Transverse colon (tissue), 4 donors: ENCODE data around the gene TMEM129. TPM values are rescaled to one million over a fixed set of nuclear protein-coding genes. Genes with fewer than 3 reads are reported as not detected.

Experiments
- DNase-seq: peaks from one replicate; pipeline ENCODE4 v3.0.0-alpha.2; 2019
- H3K27ac ChIP-seq, 4 donors: fragments of 200-600 bp; sonication (generic); 2 replicates each; pipeline ENCODE4 v1.5.1; 2016 to 2018; ENCODE audit warnings: inconsistent platforms in 4 of 4
- H3K27me3 ChIP-seq: fragments of 200-600 bp; sonication (generic); 2 replicates; pipeline ENCODE4 v1.5.1; 2017; ENCODE audit warnings: inconsistent platforms
- H3K36me3 ChIP-seq, 4 donors: fragments of 200-600 bp; sonication (generic); 2 replicates each; pipeline ENCODE4 v1.5.1; 2017 to 2019; ENCODE audit warnings: inconsistent platforms in 4 of 4
- H3K4me1 ChIP-seq, 4 donors: fragments of 200-600 bp; sonication (generic); 2 replicates each; pipeline ENCODE4 v1.5.1; 2017 to 2020; ENCODE audit warnings: inconsistent platforms in 4 of 4
- H3K4me3 ChIP-seq, 4 donors: fragments of 200-600 bp; sonication (generic); 1 replicate in 1 of 4; 2 replicates in 3 of 4; pipeline versions ENCODE4 v1.5.1 to v1.6.1; 2017 to 2019; ENCODE audit warnings: inconsistent platforms in 4 of 4
- H3K9me3 ChIP-seq, 2 donors: fragments of 200-600 bp; sonication (generic); 2 replicates each; pipeline ENCODE4 v1.5.1; 2017 to 2019; ENCODE audit warnings: inconsistent platforms in 2 of 2
- EP300 ChIP-seq: sonication (generic); formaldehyde crosslinking; IDR thresholded peaks from one replicate; pipeline ENCODE4 v1.6.1; 2017; ENCODE audit warnings: antibody characterized with exemption, low read depth
- POLR2A ChIP-seq: fragments of 450-650 bp; IDR thresholded peaks from one replicate; pipeline ENCODE4 v1.6.1; 2016; ENCODE audit warnings: antibody characterized with exemption, mild to moderate bottlenecking, moderate library complexity
- POLR2AphosphoS5 ChIP-seq, 3 donors: sonication (generic); formaldehyde crosslinking; IDR thresholded peaks; one replicate each; pipeline ENCODE4 v1.6.1; 2016; ENCODE audit warnings: antibody characterized with exemption in 3 of 3
- WGBS, 2 donors: methylation state at CpG; one replicate each; pipeline ENCODE4 v1.1.5; 2018; ENCODE audit warnings: low coverage in 1 of 2; 5-methylcytosine and 5-hydroxymethylcytosine counted together
- in situ Hi-C, 4 donors: fragments of 200-750 bp; cut with MboI; loops; one replicate each; pipeline versions ENCODE4 v1.15.0 to v1.15.1; 2017; ENCODE audit warnings: low sequenced_read_pairs in 3 of 4, low pct_ligation_motif_present in 1 of 4, low pct_unique_long_range_greater_than_20kb in 1 of 4
- intact Hi-C: fragments of 100-400 bp; cut with DNase I; formaldehyde crosslinking; loops from one replicate; pipeline ENCODE4 v1.15.1; 2023; ENCODE audit warnings: low total_unique reads
- total RNA-seq, 4 donors: library from RNA; depleted of rRNA; stranded (reverse); fragments of >200 nt; gene quantifications; one replicate each; pipeline ENCODE4 v1.1.0, GENCODE V29; 2016
- TF ChIP-seq, protein P1 (sequence below), 5 experiments: fragments of 200-600 bp in 3 of 5; fragments of 450-650 bp in 2 of 5; sonication (generic) in 3 of 5; IDR thresholded peaks; 1 replicate in 2 of 5; 2 replicates in 3 of 5; pipeline ENCODE4 v1.5.1; 2016 to 2017; ENCODE audit warnings: antibody characterized with exemption in 5 of 5, inconsistent platforms in 3 of 5, mild to moderate bottlenecking in 2 of 5, moderate library complexity in 1 of 5

Gene TMEM129
- total RNA-seq, 4 donors from 2014 or later, result 66.1 to 116 (median 86.6) TPM

- H3K36me3 ChIP-seq, result no peaks in the 10 kb centered on the region
- peak overlapping the region; percentile 18 to 53 (median 30) for H3K27ac ChIP-seq
- 36 to 47% methylated on average over 5 to 12 of the region's 17 CpGs for WGBS, 2 donors
- in situ Hi-C loops, result no loop called here
- H3K4me3 ChIP-seq, result no peak overlapping the region
- no peaks in the 10 kb centered on the region for H3K27me3 ChIP-seq
- TF ChIP-seq POLR2AphosphoS5 (IDR thresholded peaks at IDR 0.05), result no peak
- no peak for TF ChIP-seq POLR2A
- TF ChIP-seq EP300, result no peak
- TF ChIP-seq, protein P1, sequence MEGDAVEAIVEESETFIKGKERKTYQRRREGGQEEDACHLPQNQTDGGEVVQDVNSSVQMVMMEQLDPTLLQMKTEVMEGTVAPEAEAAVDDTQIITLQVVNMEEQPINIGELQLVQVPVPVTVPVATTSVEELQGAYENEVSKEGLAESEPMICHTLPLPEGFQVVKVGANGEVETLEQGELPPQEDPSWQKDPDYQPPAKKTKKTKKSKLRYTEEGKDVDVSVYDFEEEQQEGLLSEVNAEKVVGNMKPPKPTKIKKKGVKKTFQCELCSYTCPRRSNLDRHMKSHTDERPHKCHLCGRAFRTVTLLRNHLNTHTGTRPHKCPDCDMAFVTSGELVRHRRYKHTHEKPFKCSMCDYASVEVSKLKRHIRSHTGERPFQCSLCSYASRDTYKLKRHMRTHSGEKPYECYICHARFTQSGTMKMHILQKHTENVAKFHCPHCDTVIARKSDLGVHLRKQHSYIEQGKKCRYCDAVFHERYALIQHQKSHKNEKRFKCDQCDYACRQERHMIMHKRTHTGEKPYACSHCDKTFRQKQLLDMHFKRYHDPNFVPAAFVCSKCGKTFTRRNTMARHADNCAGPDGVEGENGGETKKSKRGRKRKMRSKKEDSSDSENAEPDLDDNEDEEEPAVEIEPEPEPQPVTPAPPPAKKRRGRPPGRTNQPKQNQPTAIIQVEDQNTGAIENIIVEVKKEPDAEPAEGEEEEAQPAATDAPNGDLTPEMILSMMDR (IDR thresholded peaks at IDR 0.05), result peak; percentile 94 to 99 (median 98)
- intact Hi-C loops, result no loop called here
- DNase-seq, result peak; percentile 94
- H3K9me3 ChIP-seq, result no peaks in the 10 kb centered on the region
- peaks cover 6 to 33% (median 17%) of the 10 kb centered on the region in 4 donors for H3K4me1 ChIP-seq
Observed at GRCh38 chr4:1726146-1726934, 5.2 kb upstream of the TMEM129 start.

- TF ChIP-seq, protein P1 (IDR thresholded peaks at IDR 0.05), result no peak
- intact Hi-C loops, result loop anchor here (2.0 kb wide), 1 partner anchor 37 kb away; no protein-coding TSS in a partner anchor
- DNase-seq, result no peak
- H3K4me3 ChIP-seq, result no peak overlapping the region
- H3K4me1 ChIP-seq, result peaks cover 6 to 33% (median 17%) of the 10 kb centered on the region in 4 donors
- WGBS, 2 donors, result 90% methylated on average over 10 of the region's 10 CpGs; no CpG with 5 or more reads in 1 of the 2 donors
- no peak overlapping the region for H3K27ac ChIP-seq
- H3K9me3 ChIP-seq, result no peaks in the 10 kb centered on the region
- H3K36me3 ChIP-seq, result no peaks in the 10 kb centered on the region
- no peaks in the 10 kb centered on the region for H3K27me3 ChIP-seq
- in situ Hi-C loops, result no loop called here
Observed at GRCh38 chr4:1725521-1725920, 4.4 kb upstream of the TMEM129 start.

DNA sequence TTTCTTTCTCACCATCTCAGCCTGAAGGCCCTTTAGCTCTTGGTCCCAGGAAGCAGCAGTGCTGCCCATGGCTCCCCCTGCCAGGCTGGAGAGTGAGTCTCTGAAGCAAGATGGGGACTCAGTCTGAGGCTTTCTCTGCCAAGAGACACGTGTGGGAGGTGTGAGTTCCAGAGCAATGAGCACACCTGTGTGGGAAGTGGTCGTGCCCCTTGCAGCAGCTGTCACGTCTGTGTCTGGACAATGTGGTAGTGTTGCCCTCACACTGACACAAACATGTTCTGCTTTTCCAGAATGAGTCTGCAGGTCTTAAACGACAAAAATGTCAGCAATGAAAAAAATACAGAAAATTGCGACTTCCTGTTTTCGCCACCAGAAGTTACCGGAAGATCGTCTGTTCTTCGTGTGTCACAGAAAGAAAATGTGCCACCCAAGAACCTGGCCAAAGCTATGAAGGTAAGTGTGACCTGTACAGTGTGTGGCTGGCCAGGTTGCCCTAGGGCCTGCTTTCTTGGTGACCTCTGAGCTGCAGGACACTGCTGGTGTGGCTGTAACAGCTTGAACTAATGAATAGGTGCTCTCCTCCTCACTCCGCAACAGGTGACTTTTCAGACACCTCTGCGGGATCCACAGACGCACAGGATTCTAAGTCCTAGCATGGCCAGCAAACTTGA lies 2.1 kb upstream of the TMEM129 start:
- Histone ChIP-seq H3K27me3 (no peaks in the 10 kb centered on the region), H3K4me1 (peaks cover 12 to 52% (median 33%) of the 10 kb centered on the region in 4 donors), H3K4me3 (peak overlapping the region in 1 of 4 donors; percentile 82), H3K36me3 (no peaks in the 10 kb centered on the region), H3K27ac (peak overlapping the region; percentile 71 to 99 (median 98)), H3K9me3 (no peaks in the 10 kb centered on the region)
- intact Hi-C loops (no loop called here), in situ Hi-C loops (no loop called here)
- TF ChIP-seq POLR2AphosphoS5 (IDR thresholded peaks at IDR 0.05) (peak in 1 of 3 donors; percentile 31), EP300 (no peak), POLR2A (no peak)
- TF ChIP-seq, protein P1 (IDR thresholded peaks at IDR 0.05), result no peak
- DNase-seq, result no peak
- WGBS, 2 donors, result 63 to 82% methylated on average over 7 to 12 of the region's 12 CpGs

DNA sequence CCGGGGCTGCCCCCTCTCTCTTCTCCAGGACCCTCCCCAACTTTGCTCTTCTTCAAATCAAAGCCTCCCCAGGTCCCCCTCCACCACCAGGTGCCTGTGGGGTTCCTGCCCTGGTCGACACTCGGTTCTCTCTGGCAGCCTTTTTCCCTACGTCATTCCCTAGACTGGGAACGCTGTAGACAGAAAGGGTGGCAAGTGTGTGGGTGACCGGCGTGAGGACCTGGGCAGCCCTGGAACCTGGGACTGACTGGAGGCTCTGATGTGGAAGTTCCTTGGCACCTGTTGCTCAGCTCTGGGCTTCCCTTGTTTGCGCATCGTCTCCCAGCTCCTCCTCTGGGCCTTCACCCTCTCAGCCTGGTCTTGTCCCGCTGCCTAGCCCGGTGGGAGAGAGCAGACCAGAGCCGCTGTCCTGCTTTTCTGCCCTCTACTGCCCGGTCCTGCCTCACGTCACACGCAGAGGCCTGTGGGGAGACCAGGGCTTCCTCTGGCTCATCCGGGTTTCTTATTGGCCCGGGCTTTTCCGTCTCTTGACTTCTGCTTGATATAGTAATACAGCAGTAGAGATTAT lies 1.5 kb upstream of the TMEM129 start:
- Histone ChIP-seq H3K27me3 (no peaks in the 10 kb centered on the region), H3K36me3 (peaks cover 0 to 3% (median 0%) of the 10 kb centered on the region in 4 donors), H3K9me3 (no peaks in the 10 kb centered on the region), H3K4me1 (peaks cover 12 to 49% (median 33%) of the 10 kb centered on the region in 4 donors), H3K27ac (peak overlapping the region; percentile 71 to 99 (median 98)), H3K4me3 (peak overlapping the region in 2 of 4 donors; percentile 81 to 82)
- intact Hi-C loops (no loop called here), in situ Hi-C loops (no loop called here)
- TF ChIP-seq EP300, result no peak
- 45 to 49% methylated on average over 4 to 18 of the region's 18 CpGs for WGBS, 2 donors
- DNase-seq, result no peak
